Upper lobe of left lung (tissue), 4 donors: Measurements from ENCODE around the gene SPRYD7.

ENCODE experiments used
- POLR2A ChIP-seq, 4 donors: fragments of 450-650 bp; IDR thresholded peaks; one replicate each; pipeline ENCODE4 v1.5.1; 2016 to 2017; ENCODE audit warnings: antibody characterized with exemption in 4 of 4, mild to moderate bottlenecking in 2 of 4
- POLR2AphosphoS5 ChIP-seq, 2 donors: sonication (generic); formaldehyde crosslinking; IDR thresholded peaks; one replicate each; pipeline ENCODE4 v1.5.1; 2017; ENCODE audit warnings: antibody characterized with exemption in 2 of 2

- no peak for TF ChIP-seq POLR2AphosphoS5 (IDR thresholded peaks at IDR 0.05)
- TF ChIP-seq POLR2A (IDR thresholded peaks at IDR 0.05): no peak
Measured at GRCh38 chr13:49933511-49933910, 2.6 kb downstream of the SPRYD7 start.
